Superior temporal gyrus (tissue), 1 donor: ENCODE results near the gene FRMD4A.
"Not testable (repeated sequence)": the region's sequence is repeated elsewhere in the genome, so short reads cannot be mapped to it uniquely, and the experiment has no call there.

Experiments
- DNase-seq: peaks from one replicate; pipeline ENCODE4 v3.0.0-alpha.2; 2016; ENCODE audit errors: extremely low spot score

FRMD4A gene

DNA sequence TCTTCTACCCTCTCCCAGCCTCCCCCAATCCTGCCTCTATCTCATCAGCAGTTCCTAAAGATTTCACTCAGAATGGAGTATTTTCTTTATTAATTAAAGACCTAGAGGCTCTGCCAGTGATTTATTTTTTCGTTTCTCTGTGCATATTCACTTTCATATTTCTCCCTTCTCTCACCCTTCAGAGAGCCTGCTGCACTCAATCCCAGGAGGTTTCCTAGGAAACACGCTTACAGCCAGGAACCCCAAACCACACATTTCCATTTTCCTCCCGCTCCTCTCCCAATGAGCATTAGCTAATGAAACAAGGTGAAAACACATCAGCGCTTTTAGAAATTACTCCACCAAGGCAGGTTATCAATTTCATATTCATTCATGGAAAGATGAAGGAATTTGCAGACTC is 180.2 kb downstream of the FRMD4A start:
- DNase-seq, result no peak

DNA sequence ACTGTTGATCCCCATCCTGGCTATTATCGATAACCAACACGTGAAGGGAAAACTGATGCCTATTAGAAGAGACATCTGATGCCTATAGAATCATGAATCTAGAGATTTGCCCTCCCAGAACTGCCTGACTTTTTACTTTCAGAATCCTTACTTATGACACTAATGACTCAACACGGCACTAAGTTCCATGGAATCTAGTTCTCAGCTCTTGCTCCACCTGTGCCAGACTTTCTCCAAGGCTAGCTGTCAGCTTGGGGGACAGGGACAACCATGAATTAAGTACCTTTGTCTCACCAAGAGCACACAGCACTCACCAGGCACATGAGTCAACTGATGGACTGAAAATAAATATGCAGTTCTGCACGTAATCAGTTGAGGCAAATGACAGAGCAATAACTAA is 184.2 kb downstream of the FRMD4A start:
- no peak for DNase-seq

DNA sequence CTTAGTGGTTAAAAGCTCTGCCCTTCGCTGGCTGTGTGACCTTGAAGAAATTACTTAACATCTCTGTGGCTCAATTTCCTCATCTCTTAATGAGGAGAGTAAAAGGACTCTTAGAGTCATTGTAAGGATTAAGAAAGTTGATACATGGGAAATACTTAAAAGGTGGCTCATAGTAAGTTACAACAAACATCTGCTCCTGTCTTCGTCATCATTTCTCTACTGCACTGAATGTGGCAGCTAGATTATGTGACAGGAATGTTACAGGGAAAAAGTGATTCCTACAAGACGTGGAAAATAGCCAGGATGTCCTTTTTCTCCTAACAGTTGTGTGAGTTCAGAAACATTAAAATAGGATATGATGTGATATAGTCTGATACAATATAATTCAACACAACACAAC is 184.7 kb downstream of the FRMD4A start:
- no peak for DNase-seq

DNA sequence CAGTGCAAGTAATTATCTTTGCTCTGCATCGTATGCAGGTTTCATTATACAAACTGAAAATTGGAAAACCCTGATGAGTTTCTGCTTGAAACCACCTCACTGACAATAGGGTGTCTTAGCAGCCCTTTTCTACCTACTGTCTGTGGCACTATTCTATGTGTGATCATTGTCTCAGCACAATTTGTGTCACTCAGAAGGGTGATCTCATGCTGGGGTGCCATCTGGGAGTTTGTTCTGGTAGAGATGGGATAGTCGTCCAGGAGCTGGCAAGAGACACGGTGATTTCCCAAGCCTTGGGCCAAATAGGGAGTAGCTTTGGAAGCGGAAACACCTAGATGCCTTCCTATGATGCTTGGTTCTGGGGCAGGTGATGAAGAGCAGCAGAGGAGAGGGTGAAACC is 186.3 kb downstream of the FRMD4A start:
- DNase-seq, result no peak

DNA sequence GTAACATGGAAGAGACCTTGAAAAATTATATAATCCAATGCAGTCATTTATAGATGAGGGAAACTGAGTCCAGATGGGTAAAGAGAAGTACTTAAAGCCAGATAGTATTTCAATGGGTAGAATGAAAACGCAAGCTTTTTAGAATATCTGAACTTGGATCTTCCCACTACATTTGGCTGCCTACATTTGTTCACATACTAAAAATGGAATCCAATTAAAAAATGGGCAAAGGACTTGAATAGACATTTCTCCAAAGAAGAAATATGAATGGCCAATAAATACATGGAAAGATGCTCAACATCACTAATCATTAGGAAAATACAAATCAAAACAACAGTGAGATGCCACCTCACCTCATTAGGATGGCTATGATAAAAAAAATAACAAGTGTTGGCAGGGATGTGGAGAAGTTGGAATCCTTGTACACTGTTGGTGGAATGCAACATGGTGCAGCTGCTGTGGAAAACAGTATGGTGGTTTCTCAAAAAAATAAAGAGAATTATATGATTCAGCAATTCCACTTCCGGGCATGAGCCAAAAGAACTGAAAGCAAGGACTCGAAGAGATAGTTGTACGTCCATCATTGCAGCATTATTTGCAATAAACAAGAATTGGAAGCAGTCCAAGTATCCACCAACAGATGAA is 188.0 kb downstream of the FRMD4A start:
- DNase-seq, result no peak

DNA sequence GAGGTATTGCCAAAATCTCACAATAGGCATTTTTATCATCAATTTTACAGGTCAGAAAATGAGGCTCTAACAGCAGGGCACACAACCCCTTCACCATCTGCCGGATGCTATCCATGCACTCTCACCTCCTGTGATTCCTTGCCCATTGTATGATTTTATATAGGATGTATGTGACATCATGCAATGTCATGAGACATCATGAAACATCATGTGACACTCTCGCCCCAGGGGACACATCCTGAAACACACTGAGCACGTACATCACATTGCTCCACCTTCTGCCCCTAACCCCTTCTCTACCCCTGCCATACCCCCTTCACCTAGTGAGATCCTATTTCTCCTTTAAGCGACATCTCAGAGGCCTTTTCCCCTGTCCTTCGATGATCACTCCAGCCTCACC is 189.4 kb downstream of the FRMD4A start:
- no peak for DNase-seq

GRCh38 chr10:14137391-14137790 is 193.3 kb downstream of the FRMD4A start:
- no peak for DNase-seq

- DNase-seq, result not testable (repeated sequence)
Observed at GRCh38 chr10:14135196-14135595, 195.5 kb downstream of the FRMD4A start.

DNA sequence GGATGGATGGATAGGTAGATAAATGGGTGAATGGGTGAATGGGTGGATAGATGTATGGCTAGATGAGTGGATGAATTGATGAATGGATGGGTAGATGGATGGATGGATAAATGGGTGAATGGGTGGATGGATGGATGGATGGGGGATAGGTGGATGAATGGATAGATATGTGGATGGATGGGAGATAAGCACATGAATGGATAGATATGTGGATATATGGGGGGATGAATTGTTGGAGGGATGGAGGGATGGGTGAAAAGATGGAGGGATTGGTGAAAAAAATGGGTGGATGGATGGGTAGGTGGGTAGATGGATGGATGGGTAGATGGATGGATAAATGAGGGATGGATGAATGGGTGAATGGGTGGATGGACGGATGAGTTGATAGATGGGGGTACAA is 196.4 kb downstream of the FRMD4A start:
- no peak for DNase-seq

DNA sequence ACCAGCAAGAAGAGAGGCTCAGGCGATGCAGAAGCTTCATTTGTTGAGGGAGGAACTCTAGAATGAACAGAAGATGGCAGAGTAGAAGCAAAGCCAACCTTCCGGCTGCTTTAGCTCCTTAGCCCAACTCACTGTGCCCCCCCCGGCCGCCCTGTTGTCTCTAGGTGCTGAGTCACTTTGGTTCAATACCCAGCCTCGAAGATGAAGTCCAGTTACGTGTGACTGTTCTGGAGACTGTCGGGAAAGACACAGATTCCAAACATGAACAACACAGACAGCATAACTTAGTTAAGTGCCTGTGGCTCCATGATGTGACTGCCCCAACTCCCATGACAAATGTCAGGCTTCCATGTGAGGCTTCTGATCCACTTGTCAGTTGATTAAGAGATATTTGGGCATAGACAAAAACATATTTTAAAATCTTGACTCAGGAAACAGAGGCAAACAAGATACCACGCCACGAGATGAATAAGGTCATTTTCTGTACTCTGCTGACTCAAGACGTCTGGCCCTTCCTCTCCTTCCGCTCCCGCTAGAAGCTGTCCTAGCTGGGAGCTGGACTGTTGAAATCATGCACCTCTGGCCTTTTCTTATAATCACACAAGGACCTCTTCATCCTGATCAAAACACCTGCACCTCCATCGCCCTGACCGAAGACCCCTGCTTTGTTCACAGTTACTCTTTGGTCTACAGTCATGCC is 199.3 kb downstream of the FRMD4A start:
- no peak for DNase-seq

DNA sequence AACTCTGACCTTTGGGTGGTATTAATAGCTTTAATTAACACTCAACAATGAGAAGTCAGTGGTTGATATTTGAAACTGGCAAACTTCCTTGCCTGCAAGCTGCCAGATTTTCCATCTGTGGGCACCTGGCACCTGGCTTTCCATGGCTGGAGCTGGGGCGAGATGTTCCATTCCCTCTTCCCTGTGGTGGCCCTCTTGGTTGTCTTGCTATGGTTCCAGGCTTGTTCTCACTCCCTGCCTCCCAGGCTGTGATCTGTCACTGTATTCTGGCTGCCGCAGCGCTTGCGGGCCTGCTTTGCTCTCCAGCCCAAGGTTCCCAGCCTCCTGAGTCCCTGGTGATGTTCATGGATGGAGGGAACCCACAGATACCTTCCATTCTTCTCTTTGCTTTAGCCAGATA is 201.0 kb downstream of the FRMD4A start:
- DNase-seq, result no peak

DNA sequence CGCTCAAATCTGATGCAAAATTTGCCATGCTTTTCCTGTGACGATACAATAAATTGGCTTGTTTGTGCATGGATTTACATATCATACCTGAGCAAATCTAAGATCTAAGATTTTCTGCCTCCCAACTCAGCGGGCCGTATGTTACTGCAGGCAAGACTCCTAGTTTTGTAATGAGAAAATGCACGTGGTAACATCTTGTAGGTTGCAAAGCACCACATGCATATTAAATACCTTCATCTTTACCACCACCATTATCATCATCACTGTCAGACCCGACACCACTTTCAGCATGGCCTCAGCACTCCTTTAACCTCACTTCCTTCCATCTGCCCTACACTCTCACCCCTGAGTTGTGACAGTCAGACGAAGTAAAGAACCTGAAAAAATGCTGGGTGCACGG is 202.2 kb downstream of the FRMD4A start:
- DNase-seq, result no peak

DNA sequence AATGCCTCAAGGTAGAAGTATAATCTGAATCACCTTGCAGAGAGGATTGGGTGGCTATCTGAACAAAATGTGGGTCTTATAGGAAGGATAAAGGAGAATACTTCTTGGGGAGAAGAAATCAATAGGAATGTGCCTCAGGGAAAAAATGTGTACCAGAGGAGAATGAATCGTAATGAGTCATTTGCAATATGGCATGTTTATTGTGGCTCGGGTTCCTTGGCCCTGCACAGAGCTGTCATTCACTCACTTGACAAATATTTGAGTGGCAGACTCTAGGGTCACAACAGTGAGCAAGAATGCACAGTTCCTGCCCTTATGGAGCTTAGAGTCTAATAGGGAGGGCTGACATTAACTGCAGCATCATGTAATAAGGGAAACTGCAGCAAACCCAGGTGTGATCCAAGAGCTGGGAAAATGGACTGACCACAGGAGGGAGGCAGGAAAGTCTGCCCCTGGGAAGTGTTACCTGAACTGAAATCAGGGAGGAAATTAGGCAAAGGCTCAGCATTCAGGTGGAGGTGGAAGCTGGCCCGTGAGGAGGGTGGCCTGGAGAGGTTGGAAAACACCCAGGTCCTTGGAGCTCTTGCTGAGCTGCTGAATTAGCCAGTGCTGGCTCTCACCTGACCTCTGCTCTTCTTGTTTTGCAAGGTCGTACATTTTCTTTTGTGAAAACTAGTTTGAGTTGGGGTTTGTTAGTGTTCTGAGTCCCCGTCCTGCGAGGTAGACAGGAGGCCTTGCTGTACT is 203.9 kb downstream of the FRMD4A start:
- DNase-seq, result no peak

DNA sequence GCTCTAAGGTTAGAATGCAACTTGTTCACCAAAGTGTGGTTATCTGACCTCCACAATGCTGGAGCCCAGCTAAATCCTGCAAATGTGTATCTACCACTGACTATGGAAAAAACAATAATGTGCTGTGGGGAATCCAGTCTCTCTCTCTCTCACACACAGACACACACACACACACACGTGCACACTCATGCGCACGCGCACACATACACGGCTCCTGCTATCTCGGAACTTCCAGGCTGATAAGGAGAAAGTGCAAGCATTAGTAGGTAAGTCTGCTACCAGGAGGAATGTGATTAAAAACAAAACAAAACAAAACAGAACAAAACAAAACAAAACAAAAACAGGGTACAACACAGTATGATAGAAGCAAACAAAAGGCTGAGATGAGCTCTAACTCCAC is 205.2 kb downstream of the FRMD4A start:
- no peak for DNase-seq

GRCh38 chr10:14124941-14125340 is 205.8 kb downstream of the FRMD4A start:
- DNase-seq, result no peak

GRCh38 chr10:14123139-14123538 is 207.6 kb downstream of the FRMD4A start:
- no peak for DNase-seq

GRCh38 chr10:14120812-14121211 is 209.9 kb downstream of the FRMD4A start:
- DNase-seq, result no peak

DNA sequence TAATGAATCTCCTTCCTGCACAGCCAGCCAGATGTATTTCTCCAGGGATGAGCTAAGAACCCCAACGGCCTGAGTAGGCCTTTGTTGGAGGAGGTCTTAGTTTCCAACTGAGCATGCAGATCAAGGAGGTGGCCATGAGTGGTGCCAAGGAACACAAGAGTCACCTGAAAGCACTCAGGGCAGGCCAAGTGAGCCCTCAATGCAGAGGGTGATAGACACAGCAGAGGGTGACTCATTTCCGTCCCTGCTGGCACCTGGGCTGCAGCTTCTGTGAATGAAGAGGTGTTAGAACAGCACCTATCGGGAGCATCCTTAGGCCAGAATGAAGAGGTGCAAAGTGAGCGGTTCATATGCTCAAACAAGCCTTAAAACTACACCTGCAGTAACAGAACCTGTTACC is 211.8 kb downstream of the FRMD4A start:
- DNase-seq, result no peak

- DNase-seq, result no peak
Observed at GRCh38 chr10:14116837-14117236, 213.9 kb downstream of the FRMD4A start.

GRCh38 chr10:14116021-14116420 is 214.7 kb downstream of the FRMD4A start:
- DNase-seq, result no peak

- no peak for DNase-seq
Observed at GRCh38 chr10:14114791-14115190, 215.9 kb downstream of the FRMD4A start.

- DNase-seq, result no peak
Observed at GRCh38 chr10:14112056-14112455, 218.7 kb downstream of the FRMD4A start.

DNA sequence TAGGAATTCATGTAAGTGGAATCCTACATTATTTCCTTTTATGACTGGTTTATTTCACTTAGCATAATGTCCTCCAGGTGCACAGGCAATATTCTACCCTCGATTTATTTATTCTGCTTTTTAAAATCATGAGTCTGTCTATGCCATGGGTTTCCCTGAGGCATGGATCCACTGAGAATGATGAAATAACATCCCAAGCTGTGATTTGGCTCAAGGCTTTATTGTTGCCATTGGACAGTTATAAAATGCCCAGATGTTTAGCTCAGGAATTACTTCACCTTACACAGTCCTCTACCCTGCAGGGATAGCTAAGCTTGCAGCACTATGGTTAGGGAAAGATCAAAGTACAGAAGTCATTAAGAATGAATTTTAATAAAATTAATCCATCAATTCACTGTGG is 219.5 kb downstream of the FRMD4A start:
- DNase-seq, result no peak
